Liver (tissue), 3 donors: Measurements from ENCODE around the gene SASH3.

Source experiments
- ATF3 ChIP-seq: IDR thresholded peaks from 2 replicates; pipeline ENCODE4 v1.6.1; 2016; ENCODE audit warnings: antibody characterized with exemption
- CTCF ChIP-seq: fragments of 150-350 bp; IDR thresholded peaks from 2 replicates; pipeline ENCODE4 v1.5.1; 2017; ENCODE audit warnings: improper control_type of control experiment, low read depth, low read length; ENCODE audit not compliant: missing input control
- FOXA1 ChIP-seq: IDR thresholded peaks from 2 replicates; pipeline ENCODE4 v1.6.1; 2016; ENCODE audit warnings: antibody characterized with exemption
- HNF4A ChIP-seq, 2 donors: conservative IDR thresholded peaks; 2 replicates each; pipeline ENCODE4 v1.6.1; 2016; ENCODE audit warnings: antibody characterized with exemption in 2 of 2, mild to moderate bottlenecking in 2 of 2
- HNF4G ChIP-seq: IDR thresholded peaks from 2 replicates; pipeline ENCODE4 v1.6.1; 2016; ENCODE audit warnings: antibody characterized with exemption
- MAX ChIP-seq: IDR thresholded peaks from 2 replicates; pipeline ENCODE4 v1.6.1; 2016; ENCODE audit warnings: antibody characterized with exemption
- RAD21 ChIP-seq, 2 donors: IDR thresholded peaks; 2 replicates each; pipeline ENCODE4 v1.6.1; 2016; ENCODE audit warnings: antibody characterized with exemption in 2 of 2, mild to moderate bottlenecking in 2 of 2
- REST ChIP-seq: IDR thresholded peaks from 2 replicates; pipeline ENCODE4 v1.6.1; 2016; ENCODE audit warnings: antibody characterized with exemption, mild to moderate bottlenecking
- SP1 ChIP-seq: IDR thresholded peaks from 2 replicates; pipeline ENCODE4 v1.6.1; 2018; ENCODE audit warnings: antibody characterized with exemption, mild to moderate bottlenecking
- YY1 ChIP-seq: IDR thresholded peaks from 2 replicates; pipeline ENCODE4 v1.6.1; 2016; ENCODE audit warnings: antibody characterized with exemption, mild to moderate bottlenecking
- donor health status: healthy.
- donor health status: healthy.

GRCh38 chrX:129780441-129781105 is 824 bp downstream of the SASH3 start:
- TF ChIP-seq MAX, result no peak
- TF ChIP-seq CTCF, result no peak
- no peak for TF ChIP-seq HNF4G
- no peak for TF ChIP-seq FOXA1
- TF ChIP-seq ATF3, result no peak
- TF ChIP-seq RAD21 (IDR thresholded peaks at IDR 0.05), result no peak
- TF ChIP-seq YY1, result no peak
- no peak for TF ChIP-seq REST
- no peak for TF ChIP-seq HNF4A (conservative IDR thresholded peaks at IDR 0.05)
- TF ChIP-seq SP1, result no peak
